SJCRH30 (cell line): Measurements from ENCODE around the gene COL4A2. TPM values are rescaled to one million over a fixed set of nuclear protein-coding genes. Genes with fewer than 3 reads are reported as not detected.
"Not testable (repeated sequence)": the region's sequence is repeated elsewhere in the genome, so short reads cannot be mapped to it uniquely, and the experiment has no call there.

ENCODE experiments used
- DNase-seq, 2 experiments: peaks; one replicate each; pipeline ENCODE4 v3.0.0-alpha.2; 2015 to 2020
- H3K27ac ChIP-seq: fragments of 250-450 bp; sonication (Bioruptor Pico); 2 replicates; pipeline ENCODE4 v1.5.1; 2020; ENCODE audit warnings: mild to moderate bottlenecking, moderate library complexity
- H3K27me3 ChIP-seq: fragments of 250-450 bp; sonication (Bioruptor Pico); 2 replicates; pipeline ENCODE4 v1.5.1; 2020; ENCODE audit warnings: mild to moderate bottlenecking, moderate library complexity
- H3K36me3 ChIP-seq: fragments of 250-450 bp; sonication (Bioruptor Pico); 2 replicates; pipeline ENCODE4 v1.5.1; 2020; ENCODE audit warnings: mild to moderate bottlenecking, moderate library complexity
- H3K4me1 ChIP-seq: fragments of 250-450 bp; sonication (Bioruptor Pico); 2 replicates; pipeline ENCODE4 v1.5.1; 2020; ENCODE audit warnings: mild to moderate bottlenecking, moderate library complexity
- H3K4me3 ChIP-seq: fragments of 250-450 bp; sonication (Bioruptor Pico); 2 replicates; pipeline ENCODE4 v1.5.1; 2020; ENCODE audit warnings: mild to moderate bottlenecking, moderate library complexity
- H3K9me3 ChIP-seq: fragments of 250-450 bp; sonication (Bioruptor Pico); replicated peaks from 2 replicates; pipeline ENCODE4 v1.5.1; 2020; ENCODE audit warnings: mild to moderate bottlenecking, moderate library complexity
- total RNA-seq: library from RNA; depleted of rRNA; stranded (reverse); fragments of >200 nt; shearing (Covaris generic); gene quantifications from 2 replicates; pipeline ENCODE4 v1.2.3, GENCODE V29; 2014

The COL4A2 gene
- total RNA-seq, 1 experiment from 2014 or later: 251 TPM

DNA sequence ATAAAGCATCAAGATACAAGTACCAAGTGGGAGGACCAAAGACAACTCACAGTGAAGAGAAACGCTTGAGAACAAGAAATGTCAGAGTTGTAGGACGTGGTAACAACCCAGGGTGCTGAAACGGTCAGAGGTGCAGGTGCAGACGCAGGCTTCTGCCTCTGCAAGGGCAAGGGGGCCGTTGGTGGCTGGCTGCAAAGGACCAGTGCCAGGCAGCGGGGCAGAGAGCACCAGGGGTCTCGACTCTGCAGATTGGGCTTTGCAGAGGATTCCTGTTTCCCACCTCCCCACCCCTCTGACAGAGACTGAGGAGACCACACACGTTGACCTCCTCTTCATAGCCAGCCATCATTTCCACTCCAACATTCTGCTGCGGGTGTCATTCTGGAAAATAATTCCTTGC, 216.1 kb downstream of the COL4A2 start:
- Histone ChIP-seq H3K9me3 (no peaks in the 10 kb centered on the region), H3K4me3 (no peak overlapping the region), H3K4me1 (peaks cover 11% of the 10 kb centered on the region), H3K27ac (no peak overlapping the region), H3K36me3 (no peaks in the 10 kb centered on the region), H3K27me3 (no peaks in the 10 kb centered on the region)
- DNase-seq: no peak

DNA sequence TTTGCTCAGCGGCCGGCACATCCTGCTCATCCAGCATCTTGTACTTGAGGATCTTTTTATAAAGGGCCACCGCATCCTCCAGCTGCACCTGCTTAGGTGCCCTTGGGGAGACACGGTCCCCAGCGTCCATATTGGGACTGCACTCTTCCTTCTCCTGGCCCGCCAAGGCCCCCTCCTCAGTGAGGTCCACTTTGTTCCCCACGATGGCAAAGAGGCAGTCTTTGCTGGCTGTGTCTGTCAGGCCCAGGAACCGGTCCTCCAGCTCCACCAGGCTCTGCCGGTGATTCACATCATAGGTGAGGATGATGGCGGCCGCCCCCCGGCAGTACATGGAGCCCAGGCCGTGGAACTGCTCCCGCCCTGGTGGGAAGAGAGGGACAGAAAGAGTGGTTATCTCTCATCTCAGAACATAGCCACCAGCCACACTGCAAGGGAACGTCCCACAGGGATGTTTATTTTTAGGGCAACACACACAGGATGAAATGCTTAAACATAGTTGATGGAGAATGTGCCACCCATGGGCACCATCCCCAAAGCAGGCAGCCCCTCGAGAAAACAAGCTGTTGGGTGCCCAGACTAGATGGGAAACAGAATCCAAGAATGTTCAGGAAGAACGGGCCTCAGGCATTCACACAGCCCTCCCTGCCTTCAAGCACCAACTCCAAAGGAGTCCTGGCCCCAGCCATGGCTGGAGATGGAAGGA, 216.9 kb downstream of the COL4A2 start:
- no peaks in the 10 kb centered on the region for H3K36me3 ChIP-seq
- H3K27me3 ChIP-seq: no peaks in the 10 kb centered on the region
- peaks cover 18% of the 10 kb centered on the region for H3K4me1 ChIP-seq
- no peaks in the 10 kb centered on the region for H3K9me3 ChIP-seq
- no peak overlapping the region for H3K27ac ChIP-seq
- DNase-seq: no peak
- no peak overlapping the region for H3K4me3 ChIP-seq

DNA sequence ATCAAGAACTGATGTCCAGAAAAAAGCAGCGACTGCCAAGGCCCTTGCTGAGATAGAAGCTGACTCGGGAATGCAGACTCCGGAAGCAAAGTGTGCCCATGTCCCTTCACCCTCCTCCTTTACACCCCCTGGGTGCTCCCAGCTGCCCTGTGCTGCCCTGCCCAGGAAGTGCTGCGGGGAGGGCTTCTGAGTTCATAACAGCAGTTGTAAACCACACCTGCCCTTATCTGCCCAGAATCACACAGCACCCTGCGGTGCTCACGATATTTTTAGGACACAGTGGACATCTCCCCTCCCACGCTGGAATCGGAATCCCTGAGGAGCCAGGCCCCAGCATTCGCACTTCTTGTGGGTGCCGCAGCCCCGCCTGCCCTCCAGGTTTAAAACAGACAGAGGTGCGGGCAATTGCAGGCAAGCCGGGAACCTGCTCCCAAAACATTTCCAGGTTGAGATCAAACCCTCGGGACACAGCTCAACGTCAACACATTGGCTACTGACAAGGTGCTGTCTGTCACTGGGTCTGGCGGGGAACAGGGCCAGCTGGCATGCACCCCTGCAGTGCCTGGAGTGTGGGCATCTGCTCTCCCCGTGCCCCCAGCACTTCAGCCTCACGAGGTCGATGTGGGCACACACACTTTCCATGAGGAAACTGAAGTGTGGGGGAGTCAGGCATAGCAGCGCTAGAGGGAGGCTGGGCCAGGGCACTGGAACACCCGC, 217.6 kb downstream of the COL4A2 start:
- no peak overlapping the region for H3K27ac ChIP-seq
- no peaks in the 10 kb centered on the region for H3K27me3 ChIP-seq
- no peaks in the 10 kb centered on the region for H3K36me3 ChIP-seq
- DNase-seq: no peak
- H3K9me3 ChIP-seq: no peaks in the 10 kb centered on the region
- H3K4me3 ChIP-seq: no peak overlapping the region
- H3K4me1 ChIP-seq: peaks cover 23% of the 10 kb centered on the region

DNA sequence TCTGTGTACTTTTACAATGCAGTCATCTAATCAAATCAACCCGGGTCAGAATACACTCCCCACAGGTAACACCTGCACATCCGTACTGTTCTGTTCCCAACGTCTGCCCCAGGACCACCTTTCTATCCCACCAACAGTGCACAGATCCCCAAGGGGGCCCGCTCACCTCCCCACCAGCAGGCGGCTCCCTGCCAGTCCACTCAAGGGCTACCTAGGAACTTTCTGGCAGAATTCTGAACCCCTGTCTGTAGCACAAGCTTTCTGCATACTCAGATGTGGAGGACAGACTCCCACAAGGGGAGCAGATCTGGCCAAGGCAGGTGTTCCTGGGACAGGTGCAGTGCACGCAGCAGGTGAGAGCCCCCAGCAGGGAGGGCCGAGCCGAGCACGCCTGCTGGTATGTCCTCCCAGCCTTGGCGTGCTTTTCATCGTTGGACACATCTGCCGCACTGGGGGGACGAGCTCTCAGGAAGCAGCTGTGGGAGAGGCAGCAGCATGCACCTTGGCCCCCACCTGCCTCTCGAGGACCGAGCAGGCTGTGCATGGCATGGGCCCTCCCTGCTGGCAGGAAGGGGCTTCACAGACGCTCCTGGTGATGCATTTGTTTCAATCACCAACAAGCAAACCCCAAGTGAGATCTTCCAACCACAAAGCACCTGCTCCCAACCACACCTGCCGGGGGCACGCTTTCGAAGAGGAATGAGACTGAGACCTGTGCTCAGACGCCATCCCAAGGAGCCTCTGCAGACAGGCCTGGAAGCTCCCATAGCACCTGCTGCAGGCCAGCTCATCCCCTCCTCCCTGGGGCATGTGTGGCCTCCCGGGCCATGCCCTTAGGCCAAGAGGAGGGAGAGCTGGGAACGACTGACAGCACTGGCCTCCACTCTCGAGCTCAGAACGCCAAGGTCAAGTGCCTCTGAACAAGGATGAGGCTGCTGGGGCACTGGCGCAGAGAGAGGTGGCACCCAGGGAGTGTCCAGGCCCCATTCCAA, 218.5 kb downstream of the COL4A2 start:
- no peaks in the 10 kb centered on the region for H3K36me3 ChIP-seq
- DNase-seq: no peak
- H3K9me3 ChIP-seq: no peaks in the 10 kb centered on the region
- H3K27ac ChIP-seq: no peak overlapping the region
- no peak overlapping the region for H3K4me3 ChIP-seq
- peaks cover 23% of the 10 kb centered on the region for H3K4me1 ChIP-seq
- no peaks in the 10 kb centered on the region for H3K27me3 ChIP-seq

DNA sequence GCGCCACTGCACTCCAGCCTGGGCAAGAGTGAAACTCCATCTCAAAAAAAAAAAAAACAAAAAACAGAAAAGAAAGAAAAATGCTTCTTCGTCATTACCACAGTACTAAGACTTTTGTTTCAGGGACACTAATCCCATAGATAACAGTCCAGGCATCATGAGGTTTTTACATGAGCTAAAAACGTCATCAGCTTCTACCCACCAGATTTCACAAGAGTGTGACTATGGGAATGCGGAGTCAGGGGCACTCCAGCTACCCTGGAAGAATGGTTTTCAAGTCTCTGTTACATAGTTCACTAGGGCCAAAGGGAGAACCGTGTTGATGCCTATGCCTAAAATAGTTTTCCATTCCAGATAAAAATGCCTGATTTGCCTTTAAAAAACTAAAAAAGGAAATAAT, 221.3 kb downstream of the COL4A2 start:
- Histone ChIP-seq H3K27ac (peak overlapping the region; percentile 68), H3K4me3 (no peak overlapping the region), H3K36me3 (no peaks in the 10 kb centered on the region), H3K27me3 (no peaks in the 10 kb centered on the region), H3K9me3 (no peaks in the 10 kb centered on the region), H3K4me1 (peaks cover 18% of the 10 kb centered on the region)
- DNase-seq: peak; percentile 34 to 52

DNA sequence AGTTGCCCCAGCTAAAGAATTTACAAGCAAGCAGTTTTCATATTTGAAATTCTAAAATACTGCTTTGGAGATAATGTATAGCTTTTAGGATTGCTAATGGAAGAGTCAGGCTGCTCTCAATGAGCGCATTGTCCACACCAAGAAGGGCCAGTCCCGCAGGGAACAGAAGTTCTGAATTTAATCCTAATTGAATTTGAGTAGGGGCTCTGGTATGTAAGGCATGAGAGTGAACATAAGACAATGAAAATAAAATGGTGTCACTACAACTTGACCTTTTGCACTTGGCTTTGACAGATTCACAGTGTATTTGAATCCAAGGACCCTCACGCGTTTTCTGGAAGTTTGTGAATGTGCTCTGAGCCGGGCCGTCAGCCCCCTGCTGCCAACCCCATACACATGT, 221.8 kb downstream of the COL4A2 start:
- H3K4me3 ChIP-seq: no peak overlapping the region
- H3K27ac ChIP-seq: peak overlapping the region; percentile 68
- H3K27me3 ChIP-seq: no peaks in the 10 kb centered on the region
- no peaks in the 10 kb centered on the region for H3K36me3 ChIP-seq
- DNase-seq: peak; percentile 62 to 69
- H3K4me1 ChIP-seq: peaks cover 18% of the 10 kb centered on the region
- no peaks in the 10 kb centered on the region for H3K9me3 ChIP-seq

DNA sequence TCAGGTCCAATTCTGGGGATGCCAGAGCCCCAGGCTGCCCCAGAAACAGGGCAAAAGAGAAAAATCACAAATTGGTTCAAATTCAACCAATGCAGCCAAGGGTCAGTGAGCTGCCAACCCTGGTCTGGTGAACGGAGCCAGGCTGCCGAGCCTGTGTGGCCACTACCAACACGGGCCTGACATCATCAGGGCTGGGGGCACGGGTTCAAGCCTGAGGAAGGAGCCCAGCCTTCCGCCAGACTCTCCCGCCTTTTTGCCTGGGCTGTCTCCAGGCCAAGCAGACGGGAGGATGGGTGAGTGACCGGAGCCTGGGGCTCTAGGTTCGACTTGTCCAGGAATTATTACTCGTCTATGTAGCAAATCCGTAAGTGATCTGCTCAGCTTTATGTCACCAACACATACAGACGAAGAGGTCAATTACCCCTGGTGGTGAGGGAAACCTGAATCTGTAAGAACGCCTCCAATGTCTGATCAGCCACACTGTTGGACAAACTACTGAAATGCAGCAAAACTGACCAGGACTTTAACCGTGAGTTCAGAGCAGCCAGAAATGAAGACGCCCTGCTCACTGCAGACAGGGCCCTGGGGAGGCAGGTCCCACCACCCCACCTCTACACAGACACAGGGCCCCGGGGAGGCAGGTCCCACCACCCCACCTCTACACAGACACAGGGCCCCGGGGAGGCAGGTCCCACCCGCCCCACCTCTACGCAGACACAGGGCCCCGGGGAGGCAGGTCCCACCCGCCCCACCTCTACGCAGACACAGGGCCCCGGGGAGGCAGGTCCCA, 222.6 kb downstream of the COL4A2 start:
- no peaks in the 10 kb centered on the region for H3K9me3 ChIP-seq
- H3K36me3 ChIP-seq: no peaks in the 10 kb centered on the region
- DNase-seq: no peak
- peak overlapping the region; percentile 68 for H3K27ac ChIP-seq
- no peaks in the 10 kb centered on the region for H3K27me3 ChIP-seq
- peaks cover 18% of the 10 kb centered on the region for H3K4me1 ChIP-seq
- H3K4me3 ChIP-seq: no peak overlapping the region

DNA sequence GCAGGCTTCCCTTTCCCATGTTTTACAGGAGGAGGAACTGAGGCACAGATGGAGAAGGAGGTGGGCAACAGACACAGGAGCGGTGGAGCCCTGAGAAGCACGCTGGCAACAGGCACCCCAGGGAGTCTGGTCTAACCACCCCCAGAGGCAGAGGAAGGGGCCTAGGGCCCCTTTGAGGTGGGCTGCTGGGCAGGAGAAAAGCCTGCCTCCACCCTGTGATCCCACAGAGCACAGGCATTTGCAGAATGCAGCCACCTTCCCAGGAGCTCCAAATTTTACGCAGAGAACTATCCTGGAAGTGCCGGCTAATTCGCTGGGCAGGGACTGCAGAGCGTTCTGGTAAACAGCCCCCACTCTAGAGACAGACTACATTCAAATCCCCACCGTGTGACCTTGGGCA, 224.0 kb downstream of the COL4A2 start:
- H3K4me3 ChIP-seq: no peak overlapping the region
- H3K36me3 ChIP-seq: no peaks in the 10 kb centered on the region
- H3K4me1 ChIP-seq: peaks cover 15% of the 10 kb centered on the region
- H3K9me3 ChIP-seq: no peaks in the 10 kb centered on the region
- DNase-seq: no peak
- no peak overlapping the region for H3K27ac ChIP-seq
- H3K27me3 ChIP-seq: no peaks in the 10 kb centered on the region

DNA sequence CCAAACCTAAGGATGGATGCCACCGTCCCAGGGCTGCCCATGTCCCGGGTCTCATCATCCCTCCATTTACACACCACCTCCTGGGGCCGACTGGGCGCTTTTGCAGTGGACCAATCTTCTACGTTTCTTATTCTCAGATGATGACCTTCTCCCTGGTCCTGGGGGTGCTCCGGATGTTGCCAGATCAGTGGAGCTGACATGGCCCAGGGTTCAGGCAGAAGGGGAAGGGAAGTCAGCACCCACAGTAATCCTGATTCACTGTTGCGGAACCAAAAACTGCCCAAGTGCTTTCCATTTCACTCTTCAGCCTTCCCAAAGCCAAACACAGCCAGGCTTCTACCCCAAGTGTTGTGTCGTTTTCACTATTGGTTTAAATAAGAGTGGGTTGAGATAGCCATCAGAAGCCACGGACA, 224.6 kb downstream of the COL4A2 start:
- Histone ChIP-seq H3K36me3 (no peaks in the 10 kb centered on the region), H3K4me1 (peaks cover 15% of the 10 kb centered on the region), H3K4me3 (no peak overlapping the region), H3K9me3 (no peaks in the 10 kb centered on the region), H3K27me3 (no peaks in the 10 kb centered on the region), H3K27ac (no peak overlapping the region)
- no peak for DNase-seq

DNA sequence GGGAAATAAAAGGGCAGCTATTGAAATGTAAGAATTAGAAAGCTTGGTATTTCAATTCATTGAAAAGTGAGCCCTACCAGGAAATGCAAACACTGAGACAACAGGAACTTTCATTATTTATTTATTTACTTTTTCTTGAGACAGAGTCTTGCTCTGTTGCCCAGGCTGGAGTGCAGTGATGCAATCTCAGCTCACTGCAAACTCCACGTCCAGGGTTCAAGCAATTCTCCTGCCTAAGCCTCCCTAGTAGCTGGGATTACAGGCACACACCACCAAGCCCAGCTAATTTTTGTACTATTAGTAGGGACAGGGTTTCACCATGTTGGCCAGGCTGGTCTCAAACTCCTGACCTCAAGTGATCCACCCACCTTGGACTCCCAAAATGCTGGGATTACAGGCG, 225.2 kb downstream of the COL4A2 start:
- H3K4me1 ChIP-seq: peaks cover 15% of the 10 kb centered on the region
- H3K27me3 ChIP-seq, H3K4me3 ChIP-seq, DNase-seq, H3K27ac ChIP-seq, H3K36me3 ChIP-seq, H3K9me3 ChIP-seq: not testable (repeated sequence)

DNA sequence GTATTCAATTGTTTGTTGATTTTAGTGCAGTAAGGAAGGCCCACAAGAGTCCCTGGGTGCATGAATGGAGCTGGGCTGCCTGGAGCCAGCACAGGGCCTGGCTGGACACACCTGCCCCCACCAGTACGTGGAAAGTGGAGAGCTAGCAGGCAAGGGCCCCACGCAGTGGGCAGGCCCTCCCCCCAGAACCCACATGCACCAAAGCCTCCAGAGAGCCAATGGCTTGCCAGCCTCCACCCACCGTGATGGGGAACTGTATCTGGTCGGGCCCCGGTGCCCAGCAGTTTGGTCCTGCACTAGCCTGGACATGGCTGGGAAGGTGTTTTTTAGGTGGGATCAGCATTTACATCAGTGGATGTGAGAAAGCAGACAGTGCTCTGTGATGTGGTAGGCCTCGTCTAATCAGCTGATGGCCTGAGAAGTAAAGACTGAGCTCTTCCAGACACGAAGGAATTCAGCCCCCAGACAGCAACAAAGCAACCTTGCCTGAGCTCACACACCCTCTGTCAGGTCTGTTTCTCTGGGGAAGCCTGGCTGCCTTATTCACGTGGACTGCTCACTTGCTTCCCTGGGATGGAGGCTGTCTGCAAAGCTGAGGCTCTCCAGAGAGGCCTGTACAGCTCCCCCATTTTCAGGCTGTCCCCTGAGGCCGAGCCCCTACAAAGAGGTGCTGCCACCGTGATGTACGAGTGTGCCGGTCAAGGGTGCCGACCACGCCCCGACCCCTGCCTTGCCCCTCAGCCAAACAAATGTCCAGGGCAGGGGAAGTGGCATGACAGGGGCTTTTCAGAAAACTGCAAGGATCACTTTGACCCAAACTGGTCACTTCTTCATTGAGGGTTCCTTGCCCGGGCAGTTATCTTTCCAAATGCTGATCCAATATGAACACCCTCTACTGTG, 226.9 kb downstream of the COL4A2 start:
- H3K27me3 ChIP-seq: no peaks in the 10 kb centered on the region
- peaks cover 7% of the 10 kb centered on the region for H3K4me1 ChIP-seq
- H3K4me3 ChIP-seq: no peak overlapping the region
- no peak for DNase-seq
- no peaks in the 10 kb centered on the region for H3K36me3 ChIP-seq
- H3K9me3 ChIP-seq: no peaks in the 10 kb centered on the region
- no peak overlapping the region for H3K27ac ChIP-seq

DNA sequence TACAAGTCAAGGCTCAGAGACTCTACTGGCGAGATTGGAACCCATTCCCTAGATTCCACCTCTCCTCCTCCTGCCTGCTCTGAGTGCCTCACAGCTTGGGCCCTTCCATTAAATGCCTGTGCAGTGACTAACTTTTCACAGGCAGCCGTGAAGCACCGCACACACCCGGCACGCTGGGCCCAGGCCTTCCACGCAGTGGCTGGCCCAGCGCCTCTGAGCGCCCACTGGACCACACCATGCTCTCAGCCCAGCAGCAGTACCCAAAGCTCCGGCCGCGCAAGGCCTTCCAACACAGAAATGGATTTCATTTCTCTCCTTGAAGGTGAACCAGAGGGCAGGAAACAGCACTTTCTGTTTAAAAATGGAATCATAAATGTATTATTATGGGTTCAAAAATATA, 228.4 kb downstream of the COL4A2 start:
- Histone ChIP-seq H3K9me3 (no peaks in the 10 kb centered on the region; the same call in 1 of the 2 replicates), H3K4me1 (peaks cover 5% of the 10 kb centered on the region), H3K27ac (no peak overlapping the region), H3K36me3 (no peaks in the 10 kb centered on the region), H3K27me3 (no peaks in the 10 kb centered on the region), H3K4me3 (no peak overlapping the region)
- DNase-seq: no peak

DNA sequence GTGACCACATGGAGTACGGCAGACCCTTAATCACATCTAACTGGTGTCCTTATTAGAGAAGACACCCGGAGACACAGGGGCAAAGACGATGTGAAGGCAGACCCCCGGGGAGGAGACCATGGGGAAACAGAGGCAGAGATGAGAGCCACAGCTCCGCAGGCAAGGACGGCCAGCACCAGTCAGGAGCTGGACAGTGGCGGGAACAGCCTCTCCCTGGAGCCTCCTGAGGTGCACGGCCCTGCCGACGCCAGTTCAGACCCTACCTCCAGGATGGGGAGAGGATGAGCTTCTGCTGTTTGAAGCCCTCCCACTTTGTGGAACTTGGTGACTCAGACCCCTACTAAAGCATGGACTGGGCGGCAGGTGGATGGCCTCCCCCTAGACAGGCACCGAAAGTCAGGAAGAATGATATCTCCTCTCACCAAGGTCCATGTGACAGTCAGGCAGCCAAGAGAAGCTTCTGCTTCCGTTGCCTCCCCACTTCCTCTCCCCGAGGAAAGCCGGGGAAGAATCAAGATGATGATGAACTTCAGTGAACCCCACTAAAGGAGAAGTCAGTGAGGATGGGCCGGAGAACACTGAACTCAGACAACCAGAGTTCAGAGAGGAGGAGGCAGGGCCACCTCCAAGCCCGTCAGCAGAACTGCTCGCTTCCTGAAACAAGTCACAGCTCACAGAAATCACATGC, 229.1 kb downstream of the COL4A2 start:
- Histone ChIP-seq H3K9me3 (no peaks in the 10 kb centered on the region; the same call in 1 of the 2 replicates), H3K4me1 (peaks cover 9% of the 10 kb centered on the region), H3K27ac (no peak overlapping the region), H3K4me3 (no peak overlapping the region), H3K36me3 (no peaks in the 10 kb centered on the region), H3K27me3 (no peaks in the 10 kb centered on the region)
- no peak for DNase-seq
